ENCODE measurements around the gene FXYD6.

Gene FXYD6

DNA sequence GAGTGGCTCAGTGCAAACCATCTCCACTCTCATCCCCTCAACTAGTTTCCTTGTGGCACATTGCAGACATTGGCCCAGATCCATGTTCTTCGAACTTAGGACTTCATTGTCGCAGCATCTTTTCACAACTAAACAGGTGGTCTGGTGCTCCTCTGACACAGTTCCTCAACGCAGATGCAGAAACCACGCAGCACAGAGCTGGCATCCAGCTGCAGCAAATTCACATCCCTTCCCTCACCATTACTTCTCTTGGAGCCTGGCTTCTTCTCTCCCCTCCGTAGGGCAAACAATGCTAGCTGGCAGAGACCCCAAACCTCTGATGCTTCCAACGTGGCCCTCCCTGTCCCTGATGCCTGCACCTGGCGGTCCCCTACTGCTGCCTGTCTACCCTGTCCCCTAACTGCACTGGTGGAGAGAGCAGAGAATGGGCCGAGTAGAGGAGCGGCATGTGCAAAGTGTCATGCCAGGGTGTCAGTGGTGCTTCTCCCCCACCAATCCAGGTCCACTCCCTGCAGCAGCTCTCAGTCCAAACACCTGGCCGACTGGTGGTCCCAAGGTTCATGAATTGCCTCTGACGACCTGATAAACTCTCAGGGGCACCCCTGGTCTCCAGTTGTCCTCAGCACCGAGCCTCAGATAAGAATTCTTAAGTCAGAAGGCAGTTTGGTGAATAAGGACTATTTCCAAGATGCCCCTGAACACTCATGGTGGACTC, 34.6 kb upstream of the FXYD6 start:
- no peak for DNase-seq (ENCODE audit: low read depth)
- H3K4me3 ChIP-seq (replicated peaks; ENCODE audit: low read depth, low read length) = no peak overlapping the region
- no peak for TF ChIP-seq CTCF (IDR thresholded peaks at IDR 0.05; ENCODE audit: low read length, missing control alignments)

GRCh38 chr11:117910525-117910924, 34.1 kb upstream of the FXYD6 start:
- DNase-seq (ENCODE audit: low read depth) = no peak

GRCh38 chr11:117909611-117910382, 33.3 kb upstream of the FXYD6 start:
- DNase-seq (ENCODE audit: low read depth) = no peak
- no peak overlapping the region for H3K4me3 ChIP-seq (replicated peaks; ENCODE audit: low read depth, low read length)
- no peak for TF ChIP-seq CTCF (IDR thresholded peaks at IDR 0.05; ENCODE audit: low read length, missing control alignments)

More at GRCh38 chr11:117910525-117910924, 34.1 kb upstream of the FXYD6 start:
- no peak for TF ChIP-seq CTCF (IDR thresholded peaks at IDR 0.05; ENCODE audit: low read length, missing control alignments)
- H3K4me3 ChIP-seq (replicated peaks; ENCODE audit: low read depth, low read length) = no peak overlapping the region

DNA sequence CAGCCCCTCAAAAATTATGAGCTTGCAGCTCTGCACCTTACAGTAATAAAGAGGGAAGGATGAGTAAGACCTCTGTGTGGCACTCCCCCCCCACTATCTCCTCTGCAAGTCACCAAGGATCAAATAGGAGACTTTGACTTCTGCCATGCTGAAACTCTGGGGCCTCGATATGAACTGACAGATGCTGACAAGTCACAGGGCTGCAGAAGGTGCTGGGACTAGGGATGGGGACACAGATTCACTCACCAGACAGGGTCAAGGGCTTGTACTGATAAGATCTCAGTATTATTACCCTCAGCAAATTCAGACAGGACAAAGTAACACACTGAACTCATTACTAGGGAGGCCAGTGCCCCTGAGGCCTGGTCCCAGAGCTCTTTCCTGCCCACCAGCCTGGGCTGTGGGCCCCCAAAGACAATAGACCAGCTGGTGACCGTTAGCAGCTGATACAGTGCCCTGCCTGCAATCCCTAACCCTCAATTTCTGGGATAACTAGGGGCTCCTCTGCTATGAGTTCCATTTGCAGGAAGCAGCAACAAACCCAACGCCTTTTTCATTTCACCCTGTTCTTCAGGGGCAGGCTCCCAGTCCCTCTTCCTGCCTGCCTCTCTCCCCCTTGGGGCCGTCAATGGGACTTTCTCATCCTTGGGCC, 32.6 kb upstream of the FXYD6 start:
- no peak overlapping the region for H3K4me3 ChIP-seq (replicated peaks; ENCODE audit: low read depth, low read length)
- no peak for DNase-seq (ENCODE audit: low read depth)
- no peak for TF ChIP-seq CTCF (IDR thresholded peaks at IDR 0.05; ENCODE audit: low read length, missing control alignments)

DNA sequence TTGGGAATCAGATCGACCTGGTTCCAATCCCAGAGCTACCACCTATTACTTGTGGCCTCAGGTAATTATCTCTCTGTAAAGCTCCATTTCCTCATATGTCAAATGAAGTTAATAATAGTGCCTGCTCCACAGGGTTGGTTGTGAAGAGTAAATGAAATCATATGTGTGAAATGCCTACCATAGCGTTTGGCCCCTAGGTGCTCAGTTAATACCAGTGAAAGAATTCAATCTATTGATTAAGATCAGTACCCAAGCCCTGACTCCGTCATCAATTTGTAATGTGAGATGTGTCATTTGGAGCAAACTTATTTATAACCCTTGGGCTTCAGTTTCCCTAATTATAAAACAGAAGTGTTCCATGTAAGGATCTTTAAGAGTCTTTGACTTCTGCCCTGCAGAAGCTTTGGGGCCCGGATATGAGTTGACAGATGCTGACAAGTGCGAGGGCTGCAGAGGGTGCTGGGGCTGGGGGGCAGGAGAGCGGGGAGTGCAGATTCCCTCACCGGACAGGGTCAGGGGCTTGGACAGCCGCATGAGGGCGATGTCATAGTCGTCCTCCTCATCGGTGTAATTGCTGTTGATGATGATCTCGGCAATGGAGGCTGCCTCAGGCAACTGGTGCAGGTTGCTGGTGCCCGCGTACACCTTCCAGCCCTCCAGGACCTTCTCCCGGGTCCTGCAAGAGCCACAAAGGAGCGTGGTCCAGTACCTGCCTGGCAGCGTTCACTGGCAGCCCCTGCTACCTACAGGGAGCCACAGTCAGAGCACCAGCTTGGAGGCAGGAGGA, 31.8 kb upstream of the FXYD6 start:
- no peak for TF ChIP-seq CTCF (IDR thresholded peaks at IDR 0.05; ENCODE audit: low read length, missing control alignments)
- no peak overlapping the region for H3K4me3 ChIP-seq (replicated peaks; ENCODE audit: low read depth, low read length)
- DNase-seq (ENCODE audit: low read depth) = no peak

DNA sequence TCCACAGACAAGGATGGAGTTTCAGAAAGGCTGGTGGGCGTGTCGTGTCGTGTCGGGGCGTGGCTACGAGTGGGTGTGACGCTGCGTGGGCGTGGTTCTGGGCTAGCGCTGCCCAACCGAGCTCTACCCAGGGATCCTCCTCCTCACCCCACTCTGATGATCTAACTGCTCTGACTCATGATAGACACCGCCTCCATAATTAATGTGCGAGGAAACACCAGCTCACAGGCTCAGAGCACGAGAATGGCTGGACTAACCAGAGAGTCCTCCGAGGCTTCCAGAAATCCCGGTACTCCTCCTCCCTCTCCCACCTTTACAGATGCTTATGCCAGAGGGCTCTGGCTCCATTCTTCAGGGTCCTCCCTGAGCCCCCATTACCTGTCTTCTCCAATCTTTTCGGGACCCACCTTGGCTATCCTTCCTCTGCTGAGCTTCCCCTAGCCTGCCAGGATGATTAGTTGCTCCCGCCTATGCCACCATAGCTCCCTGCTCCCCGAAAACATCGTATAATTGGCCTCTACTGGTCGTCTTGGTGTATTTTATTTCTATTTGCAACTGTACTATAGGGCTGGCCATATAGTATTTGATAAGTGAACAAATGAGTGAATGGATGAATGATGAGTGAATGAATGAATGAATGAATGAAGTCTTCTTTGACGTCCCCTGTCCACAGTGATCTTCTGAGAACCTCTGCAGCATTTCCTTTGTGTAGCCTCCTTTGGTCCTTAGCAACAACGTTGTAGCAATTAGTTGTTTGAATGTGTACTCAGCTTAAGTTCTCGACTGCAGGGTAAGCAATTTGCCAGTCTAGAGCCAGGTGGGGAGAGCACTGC, 31.0 kb upstream of the FXYD6 start:
- no peak overlapping the region for H3K4me3 ChIP-seq (replicated peaks; ENCODE audit: low read depth, low read length)
- DNase-seq (ENCODE audit: low read depth) = peak; percentile 88
- TF ChIP-seq CTCF (IDR thresholded peaks at IDR 0.05; ENCODE audit: low read length, missing control alignments) = no peak
